HEK293 (cell line): ENCODE measurements around the gene CCNT2.

Source experiments
- CTCF ChIA-PET: fragments of 350-600 bp; formaldehyde crosslinking; extraction: SDS; loops from one replicate; lab custom pipeline; 2021; ENCODE audit warnings: antibody characterized with exemption; lab: Yijun Ruan, JAX
- POLR2A ChIA-PET: fragments of 300-600 bp; formaldehyde crosslinking; extraction: SDS; loops from one replicate; lab custom pipeline; 2020; ENCODE audit warnings: antibody characterized with exemption, inconsistent platforms; lab: Yijun Ruan, JAX
- H3K27ac ChIP-seq: fragments of 200-500 bp; sonication (Bioruptor generic); 2 replicates; pipeline ENCODE4 v1.5.1; 2014; ENCODE audit warnings: low read depth, low read length, control low read depth, inconsistent platforms; ENCODE audit errors: extremely low read depth
- H3K36me3 ChIP-seq, 2 experiments: fragments of 200-500 bp in 1 of 2; sonication (Bioruptor generic) in 1 of 2; 1 replicate in 1 of 2; 2 replicates in 1 of 2; pipeline ENCODE4 v1.5.1; 2014 to 2017; ENCODE audit warnings: inconsistent platforms in 2 of 2, low read length in 2 of 2; ENCODE audit not compliant: control insufficient read depth in 2 of 2, insufficient read depth in 1 of 2
- H3K4me1 ChIP-seq: fragments of 200-500 bp; sonication (Bioruptor generic); 2 replicates; pipeline ENCODE4 v1.5.1; 2014; ENCODE audit warnings: mild to moderate bottlenecking, low read length, inconsistent platforms; ENCODE audit not compliant: control insufficient read depth, insufficient read depth
- H3K4me3 ChIP-seq: 2 replicates; pipeline ENCODE4 v1.5.1; 2011; ENCODE audit warnings: low read depth, mild to moderate bottlenecking, control low read depth, low read length, moderate library complexity
- H3K9me3 ChIP-seq: fragments of 200-500 bp; sonication (Bioruptor generic); 2 replicates; pipeline ENCODE4 v1.5.1; 2014; ENCODE audit warnings: low read depth, low read length, inconsistent platforms; ENCODE audit not compliant: control insufficient read depth, insufficient read depth
- FEZF1 ChIP-seq: fragments of 450-650 bp; formaldehyde crosslinking; IDR thresholded peaks from 2 replicates; pipeline ENCODE4 v1.5.1; 2016; ENCODE audit warnings: missing biosample characterization, missing genetic modification characterization
- KLF10 ChIP-seq: fragments of 450-650 bp; IDR thresholded peaks from 2 replicates; pipeline ENCODE4 v1.5.1; 2018; ENCODE audit warnings: missing biosample characterization, mild to moderate bottlenecking, missing genetic modification characterization
- MEIS1 ChIP-seq: sonication (generic); formaldehyde crosslinking; IDR thresholded peaks from 2 replicates; pipeline ENCODE4 v1.8.1; 2022; ENCODE audit warnings: missing genetic modification reagents, mild to moderate bottlenecking, borderline replicate concordance
- RBAK ChIP-seq: fragments of 450-650 bp; formaldehyde crosslinking; IDR thresholded peaks from 2 replicates; pipeline ENCODE4 v1.5.1; 2016; ENCODE audit warnings: missing biosample characterization, missing genetic modification characterization
- SALL2 ChIP-seq: fragments of 450-650 bp; formaldehyde crosslinking; IDR thresholded peaks from 2 replicates; pipeline ENCODE4 v1.5.0; 2017; ENCODE audit warnings: missing biosample characterization, mild to moderate bottlenecking, missing genetic modification characterization, borderline replicate concordance
- SP3 ChIP-seq: fragments of 450-650 bp; formaldehyde crosslinking; IDR thresholded peaks from 2 replicates; pipeline ENCODE4 v1.5.1; 2016; ENCODE audit warnings: missing biosample characterization, missing genetic modification characterization
- YY2 ChIP-seq: fragments of 450-650 bp; formaldehyde crosslinking; IDR thresholded peaks from 2 replicates; pipeline ENCODE4 v1.5.1; 2016; ENCODE audit warnings: missing biosample characterization, missing genetic modification characterization
- ZBTB1 ChIP-seq: fragments of 450-650 bp; formaldehyde crosslinking; IDR thresholded peaks from 2 replicates; pipeline ENCODE4 v1.5.1; 2016; ENCODE audit warnings: missing biosample characterization, missing genetic modification characterization
- ZNF157 ChIP-seq: fragments of 450-650 bp; formaldehyde crosslinking; IDR thresholded peaks from 2 replicates; pipeline ENCODE4 v1.5.1; 2016; ENCODE audit warnings: missing biosample characterization, missing genetic modification characterization
- ZNF175 ChIP-seq: fragments of 450-650 bp; formaldehyde crosslinking; IDR thresholded peaks from 2 replicates; pipeline ENCODE4 v1.5.1; 2016; ENCODE audit warnings: missing biosample characterization, missing genetic modification characterization
- ZNF211 ChIP-seq: fragments of 450-650 bp; formaldehyde crosslinking; IDR thresholded peaks from 2 replicates; pipeline ENCODE4 v1.5.1; 2016; ENCODE audit warnings: low read depth, missing biosample characterization, missing genetic modification characterization
- ZNF221 ChIP-seq: fragments of 450-650 bp; formaldehyde crosslinking; IDR thresholded peaks from 2 replicates; pipeline ENCODE4 v1.5.1; 2017; ENCODE audit warnings: missing biosample characterization, missing genetic modification characterization, borderline replicate concordance
- ZNF223 ChIP-seq: fragments of 450-650 bp; formaldehyde crosslinking; IDR thresholded peaks from 2 replicates; pipeline ENCODE4 v1.5.1; 2016; ENCODE audit warnings: missing biosample characterization, missing genetic modification characterization
- ZNF292 ChIP-seq: fragments of 450-650 bp; formaldehyde crosslinking; IDR thresholded peaks from 2 replicates; pipeline ENCODE4 v1.5.1; 2016; ENCODE audit warnings: low read depth, missing biosample characterization, missing genetic modification characterization, borderline replicate concordance
- ZNF426 ChIP-seq: fragments of 450-650 bp; formaldehyde crosslinking; IDR thresholded peaks from 2 replicates; pipeline ENCODE4 v1.5.1; 2017; ENCODE audit warnings: missing biosample characterization, missing genetic modification characterization, mild to moderate bottlenecking, inconsistent platforms, moderate library complexity
- ZNF433 ChIP-seq: fragments of 450-650 bp; formaldehyde crosslinking; IDR thresholded peaks from 2 replicates; pipeline ENCODE4 v1.5.1; 2016; ENCODE audit warnings: missing biosample characterization, missing genetic modification characterization, low read depth
- ZNF548 ChIP-seq: fragments of 450-650 bp; formaldehyde crosslinking; IDR thresholded peaks from 2 replicates; pipeline ENCODE4 v1.5.1; 2016; ENCODE audit warnings: missing biosample characterization, missing genetic modification characterization
- ZNF549 ChIP-seq: fragments of 450-650 bp; IDR thresholded peaks from 2 replicates; pipeline ENCODE4 v1.5.1; 2018; ENCODE audit warnings: missing biosample characterization, missing genetic modification characterization, mild to moderate bottlenecking, inconsistent platforms, moderate library complexity
- ZNF561 ChIP-seq: fragments of 450-650 bp; IDR thresholded peaks from 2 replicates; pipeline ENCODE4 v1.5.1; 2018; ENCODE audit warnings: missing biosample characterization, missing genetic modification characterization, borderline replicate concordance
- ZNF585B ChIP-seq: fragments of 450-650 bp; formaldehyde crosslinking; IDR thresholded peaks from 2 replicates; pipeline ENCODE4 v1.5.1; 2016; ENCODE audit warnings: missing biosample characterization, missing genetic modification characterization
- ZNF600 ChIP-seq: fragments of 450-650 bp; formaldehyde crosslinking; IDR thresholded peaks from 2 replicates; pipeline ENCODE4 v1.5.1; 2016; ENCODE audit warnings: missing biosample characterization, missing genetic modification characterization
- ZNF654 ChIP-seq: fragments of 450-650 bp; formaldehyde crosslinking; IDR thresholded peaks from 2 replicates; pipeline ENCODE4 v1.5.1; 2016; ENCODE audit warnings: low read depth, missing biosample characterization, missing genetic modification characterization
- ZSCAN23 ChIP-seq: fragments of 450-650 bp; formaldehyde crosslinking; IDR thresholded peaks from 2 replicates; pipeline ENCODE4 v1.5.1; 2016; ENCODE audit warnings: missing biosample characterization, missing genetic modification characterization
- TF ChIP-seq, protein P1 (sequence below): fragments of 450-650 bp; formaldehyde crosslinking; IDR thresholded peaks from 2 replicates; pipeline ENCODE4 v1.5.1; 2016; ENCODE audit warnings: missing biosample characterization, missing genetic modification characterization
- TF ChIP-seq, protein P2 (sequence below): fragments of 450-650 bp; formaldehyde crosslinking; IDR thresholded peaks from 2 replicates; pipeline ENCODE4 v1.5.1; 2016; ENCODE audit warnings: missing biosample characterization, missing genetic modification characterization

CCNT2 gene

DNA sequence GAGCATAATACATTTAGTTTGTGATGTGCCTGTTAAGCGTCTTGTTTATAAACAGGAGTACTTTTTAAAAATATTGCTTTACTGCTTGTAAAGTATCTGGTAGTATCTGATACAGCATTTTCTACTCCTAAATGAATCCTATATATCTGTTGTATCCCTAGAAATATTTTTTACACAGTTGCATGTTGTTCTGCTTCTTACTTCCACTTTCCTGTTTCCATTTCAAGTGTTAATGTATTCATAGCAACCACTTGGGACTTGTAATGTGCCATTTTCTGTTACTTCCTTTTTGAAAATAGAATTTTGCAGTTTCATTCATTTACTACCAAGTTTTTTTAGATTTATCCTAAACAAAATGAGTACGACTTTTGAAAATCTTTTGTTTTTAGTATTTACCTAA, 24.9 kb downstream of the CCNT2 start:
- POLR2A ChIA-PET, result no interaction called here
- no peak for TF ChIP-seq ZNF211 (tag by site-specific recombination)
- no peak for TF ChIP-seq SP3
- TF ChIP-seq ZNF600 (tag by site-specific recombination), result no peak
- no peak for TF ChIP-seq ZNF548 (tag by site-specific recombination)
- TF ChIP-seq, protein P1, sequence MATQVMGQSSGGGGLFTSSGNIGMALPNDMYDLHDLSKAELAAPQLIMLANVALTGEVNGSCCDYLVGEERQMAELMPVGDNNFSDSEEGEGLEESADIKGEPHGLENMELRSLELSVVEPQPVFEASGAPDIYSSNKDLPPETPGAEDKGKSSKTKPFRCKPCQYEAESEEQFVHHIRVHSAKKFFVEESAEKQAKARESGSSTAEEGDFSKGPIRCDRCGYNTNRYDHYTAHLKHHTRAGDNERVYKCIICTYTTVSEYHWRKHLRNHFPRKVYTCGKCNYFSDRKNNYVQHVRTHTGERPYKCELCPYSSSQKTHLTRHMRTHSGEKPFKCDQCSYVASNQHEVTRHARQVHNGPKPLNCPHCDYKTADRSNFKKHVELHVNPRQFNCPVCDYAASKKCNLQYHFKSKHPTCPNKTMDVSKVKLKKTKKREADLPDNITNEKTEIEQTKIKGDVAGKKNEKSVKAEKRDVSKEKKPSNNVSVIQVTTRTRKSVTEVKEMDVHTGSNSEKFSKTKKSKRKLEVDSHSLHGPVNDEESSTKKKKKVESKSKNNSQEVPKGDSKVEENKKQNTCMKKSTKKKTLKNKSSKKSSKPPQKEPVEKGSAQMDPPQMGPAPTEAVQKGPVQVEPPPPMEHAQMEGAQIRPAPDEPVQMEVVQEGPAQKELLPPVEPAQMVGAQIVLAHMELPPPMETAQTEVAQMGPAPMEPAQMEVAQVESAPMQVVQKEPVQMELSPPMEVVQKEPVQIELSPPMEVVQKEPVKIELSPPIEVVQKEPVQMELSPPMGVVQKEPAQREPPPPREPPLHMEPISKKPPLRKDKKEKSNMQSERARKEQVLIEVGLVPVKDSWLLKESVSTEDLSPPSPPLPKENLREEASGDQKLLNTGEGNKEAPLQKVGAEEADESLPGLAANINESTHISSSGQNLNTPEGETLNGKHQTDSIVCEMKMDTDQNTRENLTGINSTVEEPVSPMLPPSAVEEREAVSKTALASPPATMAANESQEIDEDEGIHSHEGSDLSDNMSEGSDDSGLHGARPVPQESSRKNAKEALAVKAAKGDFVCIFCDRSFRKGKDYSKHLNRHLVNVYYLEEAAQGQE (tag by site-specific recombination), result no peak
- TF ChIP-seq, protein P2, sequence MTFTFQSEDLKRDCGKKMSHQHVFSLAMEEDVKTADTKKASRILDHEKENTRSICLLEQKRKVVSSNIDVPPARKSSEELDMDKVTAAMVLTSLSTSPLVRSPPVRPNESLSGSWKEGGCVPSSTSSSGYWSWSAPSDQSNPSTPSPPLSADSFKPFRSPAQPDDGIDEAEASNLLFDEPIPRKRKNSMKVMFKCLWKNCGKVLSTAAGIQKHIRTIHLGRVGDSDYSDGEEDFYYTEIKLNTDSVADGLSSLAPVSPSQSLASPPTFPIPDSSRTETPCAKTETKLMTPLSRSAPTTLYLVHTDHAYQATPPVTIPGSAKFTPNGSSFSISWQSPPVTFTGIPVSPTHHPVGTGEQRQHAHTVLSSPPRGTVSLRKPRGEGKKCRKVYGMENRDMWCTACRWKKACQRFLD (tag by site-specific recombination), result no peak
- TF ChIP-seq ZNF223 (tag by site-specific recombination), result no peak
- no peak for TF ChIP-seq FEZF1 (tag by site-specific recombination)
- TF ChIP-seq ZSCAN23, result no peak
- no peak for TF ChIP-seq ZNF561 (tag by site-specific recombination)
- no peak for TF ChIP-seq ZNF426 (tag by site-specific recombination)
- TF ChIP-seq ZNF433 (tag by site-specific recombination), result no peak
- Histone ChIP-seq H3K27ac (no peak overlapping the region), H3K9me3 (no peaks in the 10 kb centered on the region), H3K36me3 (peaks cover 51 to 74% of the 10 kb centered on the region in 2 experiments), H3K4me3 (no peak overlapping the region), H3K4me1 (no peaks in the 10 kb centered on the region)
- CTCF ChIA-PET, result no interaction called here

DNA sequence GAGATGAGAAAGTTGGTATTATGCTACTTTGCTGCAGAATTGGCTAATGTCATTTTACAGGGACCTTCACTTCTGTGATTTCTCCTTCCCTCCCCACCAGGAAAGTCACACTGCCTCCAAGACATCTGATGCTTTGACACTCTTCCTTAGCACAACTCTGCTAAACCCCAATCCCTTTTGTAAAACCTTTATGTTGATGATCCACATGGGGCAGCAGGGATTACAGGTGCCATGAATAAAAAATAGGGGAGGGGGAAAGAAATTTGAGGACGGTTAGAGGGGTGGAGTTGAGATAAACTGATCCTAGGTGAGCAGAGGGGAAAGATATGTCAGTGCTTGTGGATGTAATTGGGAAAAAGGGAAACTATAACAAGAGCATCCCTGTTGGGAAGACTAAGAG, 26.4 kb downstream of the CCNT2 start:
- H3K36me3 ChIP-seq, result peaks cover 47 to 74% of the 10 kb centered on the region in 2 experiments
- H3K9me3 ChIP-seq, result no peaks in the 10 kb centered on the region
- no peak for TF ChIP-seq ZNF654 (tag by site-specific recombination)
- no peak for TF ChIP-seq ZBTB1
- no peak for TF ChIP-seq YY2 (tag by site-specific recombination)
- TF ChIP-seq KLF10, result no peak
- TF ChIP-seq ZNF175 (tag by site-specific recombination), result no peak
- no peak for TF ChIP-seq RBAK
- no peak for TF ChIP-seq ZNF292 (tag by site-specific recombination)
- TF ChIP-seq ZNF549 (tag by site-specific recombination), result no peak
- TF ChIP-seq ZNF157 (tag by site-specific recombination), result no peak
- no peak for TF ChIP-seq ZNF221 (tag by site-specific recombination)
- TF ChIP-seq ZNF585B (tag by site-specific recombination), result no peak
- no peak for TF ChIP-seq MEIS1
- TF ChIP-seq SALL2 (tag by site-specific recombination), result no peak
- TF ChIP-seq ZNF426 (tag by site-specific recombination), result no peak
- H3K4me3 ChIP-seq, result no peak overlapping the region
- no peak overlapping the region for H3K27ac ChIP-seq
- ChIA-PET POLR2A (no interaction called here), CTCF (interaction anchor here (1.1 to 2.0 kb wide), 2 partner anchors 14 to 22 kb away, joined by 3 to 5 read pairs; no protein-coding TSS in a partner anchor)
- no peaks in the 10 kb centered on the region for H3K4me1 ChIP-seq
